ENCODE results near the gene UIMC1.

- TF ChIP-seq, protein P1, sequence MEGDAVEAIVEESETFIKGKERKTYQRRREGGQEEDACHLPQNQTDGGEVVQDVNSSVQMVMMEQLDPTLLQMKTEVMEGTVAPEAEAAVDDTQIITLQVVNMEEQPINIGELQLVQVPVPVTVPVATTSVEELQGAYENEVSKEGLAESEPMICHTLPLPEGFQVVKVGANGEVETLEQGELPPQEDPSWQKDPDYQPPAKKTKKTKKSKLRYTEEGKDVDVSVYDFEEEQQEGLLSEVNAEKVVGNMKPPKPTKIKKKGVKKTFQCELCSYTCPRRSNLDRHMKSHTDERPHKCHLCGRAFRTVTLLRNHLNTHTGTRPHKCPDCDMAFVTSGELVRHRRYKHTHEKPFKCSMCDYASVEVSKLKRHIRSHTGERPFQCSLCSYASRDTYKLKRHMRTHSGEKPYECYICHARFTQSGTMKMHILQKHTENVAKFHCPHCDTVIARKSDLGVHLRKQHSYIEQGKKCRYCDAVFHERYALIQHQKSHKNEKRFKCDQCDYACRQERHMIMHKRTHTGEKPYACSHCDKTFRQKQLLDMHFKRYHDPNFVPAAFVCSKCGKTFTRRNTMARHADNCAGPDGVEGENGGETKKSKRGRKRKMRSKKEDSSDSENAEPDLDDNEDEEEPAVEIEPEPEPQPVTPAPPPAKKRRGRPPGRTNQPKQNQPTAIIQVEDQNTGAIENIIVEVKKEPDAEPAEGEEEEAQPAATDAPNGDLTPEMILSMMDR (IDR thresholded peaks at IDR 0.05), result no peak
- TF ChIP-seq POLR2A (IDR thresholded peaks at IDR 0.05), result no peak
- no peak for TF ChIP-seq POLR2AphosphoS5 (IDR thresholded peaks at IDR 0.05)
- no peak for TF ChIP-seq EP300 (IDR thresholded peaks at IDR 0.05)
Observed at GRCh38 chr5:177018341-177018740, 11.8 kb upstream of the UIMC1 start.
